GM23338 (cell line): ENCODE measurements around the gene SLC43A2. TPM values are rescaled to one million over a fixed set of nuclear protein-coding genes. Genes with fewer than 3 reads are reported as not detected.
A peak's percentile ranks its signal among the peaks of the same experiment; 100 is the strongest.

ENCODE experiments used
- ATAC-seq: fragments of 200-7000 bp; cut with Tn5 transposase; 3 replicates; pipeline ENCODE4 v1.9.1; 2020
- DNase-seq: peaks from one replicate; pipeline ENCODE4 v3.0.0-alpha.2; 2015; ENCODE audit warnings: low spot score
- H2AFZ ChIP-seq: fragments of 200-600 bp; sonication (generic); 2 replicates; pipeline ENCODE4 v1.8.0; 2016; ENCODE audit warnings: antibody characterized with exemption, mild to moderate bottlenecking, moderate library complexity
- H3F3A ChIP-seq: fragments of 200-600 bp; sonication (generic); replicated peaks from 2 replicates; pipeline ENCODE4 v1.8.0; 2017; ENCODE audit warnings: antibody characterized with exemption, mixed run types, low read depth
- H3K27ac ChIP-seq: fragments of 200-600 bp; sonication (generic); 2 replicates; pipeline ENCODE4 v1.6.1; 2016; ENCODE audit warnings: low read depth
- H3K27me3 ChIP-seq: fragments of 200-600 bp; sonication (generic); 2 replicates; pipeline ENCODE4 v1.8.0; 2016; ENCODE audit warnings: mild to moderate bottlenecking, mixed run types, moderate library complexity; ENCODE audit not compliant: insufficient read depth
- H3K36me3 ChIP-seq: fragments of 200-600 bp; sonication (generic); 2 replicates; pipeline ENCODE4 v1.8.0; 2016; ENCODE audit warnings: mild to moderate bottlenecking; ENCODE audit not compliant: insufficient read depth
- H3K4me1 ChIP-seq: fragments of 200-600 bp; sonication (generic); 2 replicates; pipeline ENCODE4 v1.8.0; 2016; ENCODE audit warnings: mild to moderate bottlenecking, moderate library complexity; ENCODE audit not compliant: insufficient read depth
- H3K4me2 ChIP-seq: fragments of 200-600 bp; sonication (generic); 2 replicates; pipeline ENCODE4 v1.7.1; 2017; ENCODE audit warnings: mixed run types
- H3K4me3 ChIP-seq: fragments of 200-600 bp; sonication (generic); 2 replicates; pipeline ENCODE4 v1.6.1; 2016; ENCODE audit warnings: mixed run types
- H3K79me2 ChIP-seq: fragments of 200-600 bp; sonication (generic); replicated peaks from 2 replicates; pipeline ENCODE4 v1.8.0; 2017; ENCODE audit warnings: mild to moderate bottlenecking; ENCODE audit not compliant: insufficient read depth
- H3K9me2 ChIP-seq: fragments of 200-600 bp; sonication (generic); 2 replicates; pipeline ENCODE4 v1.8.0; 2017; ENCODE audit not compliant: insufficient read depth
- H4K20me1 ChIP-seq: fragments of 200-600 bp; sonication (generic); replicated peaks from 2 replicates; pipeline ENCODE4 v1.8.0; 2017; ENCODE audit warnings: mild to moderate bottlenecking; ENCODE audit not compliant: insufficient read depth
- H3K27ac Mint-ChIP-seq: 2 replicates; pipeline ENCODE4 v1.8.0; 2020; ENCODE audit warnings: inconsistent platforms, mild to moderate bottlenecking, moderate library complexity, mixed read lengths
- H3K27me3 Mint-ChIP-seq: 3 replicates; pipeline ENCODE4 v1.8.0; 2022; ENCODE audit warnings: low read depth, mild to moderate bottlenecking, moderate library complexity, mixed read lengths, inconsistent platforms; ENCODE audit not compliant: insufficient read depth, poor library complexity
- H3K36me3 Mint-ChIP-seq: 3 replicates; pipeline ENCODE4 v1.8.0; 2021; ENCODE audit warnings: low read depth, mild to moderate bottlenecking, inconsistent platforms, moderate library complexity, mixed read lengths
- H3K4me1 Mint-ChIP-seq: 3 replicates; pipeline ENCODE4 v1.8.0; 2020; ENCODE audit warnings: mild to moderate bottlenecking, inconsistent platforms, mixed read lengths
- H3K4me3 Mint-ChIP-seq: 3 replicates; pipeline ENCODE4 v1.8.0; 2021; ENCODE audit warnings: moderate library complexity, mild to moderate bottlenecking, inconsistent platforms, mixed read lengths
- H3K9me3 Mint-ChIP-seq: 3 replicates; pipeline ENCODE4 v1.8.0; 2020; ENCODE audit warnings: moderate library complexity, mild to moderate bottlenecking, inconsistent platforms, mixed read lengths
- CREB1 ChIP-seq: fragments of 250-450 bp; sonication (Bioruptor Pico); IDR thresholded peaks from 2 replicates; pipeline ENCODE4 v1.5.0; 2020; ENCODE audit warnings: low read depth, mild to moderate bottlenecking, moderate library complexity
- ETS1 ChIP-seq: IDR thresholded peaks from 2 replicates; pipeline ENCODE4 v1.6.1; 2016; ENCODE audit warnings: antibody characterized with exemption
- EZH2 ChIP-seq: fragments of 200-600 bp; sonication (generic); IDR thresholded peaks from one replicate; pipeline ENCODE4 v1.8.0; 2017; ENCODE audit warnings: antibody characterized with exemption, mild to moderate bottlenecking, low read depth; ENCODE audit not compliant: unreplicated experiment
- JUNB ChIP-seq: IDR thresholded peaks from one replicate; pipeline ENCODE4 v1.6.1; 2016; ENCODE audit warnings: antibody characterized with exemption; ENCODE audit not compliant: unreplicated experiment
- NANOG ChIP-seq: IDR thresholded peaks from 2 replicates; pipeline ENCODE4 v1.6.1; 2016; ENCODE audit warnings: antibody characterized with exemption, borderline replicate concordance
- POLR2AphosphoS5 ChIP-seq: IDR thresholded peaks from 2 replicates; pipeline ENCODE4 v1.6.1; 2016; ENCODE audit warnings: antibody characterized with exemption, low read depth
- REST ChIP-seq: IDR thresholded peaks from one replicate; pipeline ENCODE4 v1.6.1; 2018; ENCODE audit warnings: antibody characterized with exemption; ENCODE audit not compliant: unreplicated experiment
- ZNF114 ChIP-seq: fragments of 250-450 bp; sonication (Bioruptor Pico); IDR thresholded peaks from 2 replicates; pipeline ENCODE4 v1.5.0; 2020; ENCODE audit warnings: mild to moderate bottlenecking, moderate library complexity
- ZNF331 ChIP-seq: fragments of 250-450 bp; sonication (Bioruptor Pico); IDR thresholded peaks from 2 replicates; pipeline ENCODE4 v1.5.0; 2020; ENCODE audit warnings: low read depth, mild to moderate bottlenecking, moderate library complexity
- polyA plus RNA-seq: library from polyadenylated mRNA; unstranded; fragments of >200 nt; fragmentation: Nextera tagmentation; extraction: Ambion mirVana; gene quantifications from 2 replicates; pipeline ENCODE4 v1.2.1, GENCODE V29; 2016
- total RNA-seq: library from RNA; depleted of rRNA; stranded (reverse); fragments of >200 nt; shearing (Covaris generic); gene quantifications from 2 replicates; pipeline ENCODE4 v1.2.3, GENCODE V29; 2014

SLC43A2 gene
- total and polyA plus RNA-seq, 2 experiments from 2014 or later: 2.2 to 9.8 TPM

GRCh38 chr17:1605681-1606351 is 22.8 kb downstream of the SLC43A2 start:
- peaks cover 10% of the 10 kb centered on the region for H3K9me3 Mint-ChIP-seq
- peaks cover 12% of the 10 kb centered on the region for H3K27me3 Mint-ChIP-seq
- H4K20me1 ChIP-seq: no peaks in the 10 kb centered on the region
- H3F3A ChIP-seq: no peaks in the 10 kb centered on the region
- ATAC-seq (no peak), DNase-seq (no peak)
- peaks cover 12% of the 10 kb centered on the region for H3K36me3 Mint-ChIP-seq
- no peak overlapping the region for H3K27ac ChIP-seq
- H2AFZ ChIP-seq: no peak overlapping the region
- H3K4me3 ChIP-seq: no peak overlapping the region
- no peaks in the 10 kb centered on the region for H3K36me3 ChIP-seq
- no peaks in the 10 kb centered on the region for H3K9me2 ChIP-seq
- TF ChIP-seq NANOG: no peak
- TF ChIP-seq JUNB: no peak
- H3K4me3 Mint-ChIP-seq: no peak overlapping the region
- peaks cover 10% of the 10 kb centered on the region for H3K4me1 Mint-ChIP-seq
- H3K4me1 ChIP-seq: peaks cover 8% of the 10 kb centered on the region
- H3K27ac Mint-ChIP-seq: no peak overlapping the region; the same call in 1 of the 2 replicates
- H3K4me2 ChIP-seq: no peak overlapping the region
- no peaks in the 10 kb centered on the region for H3K79me2 ChIP-seq
- H3K27me3 ChIP-seq: no peaks in the 10 kb centered on the region

GRCh38 chr17:1604831-1605528 is 23.7 kb downstream of the SLC43A2 start:
- Histone ChIP-seq H3K4me2 (peak overlapping the region; percentile 55; the same call in 1 of the 2 replicates), H3K9me2 (no peaks in the 10 kb centered on the region), H3K36me3 (no peaks in the 10 kb centered on the region), H3K27ac (no peak overlapping the region), H3K27me3 (no peaks in the 10 kb centered on the region), H2AFZ (peak overlapping the region; percentile 88), H3K79me2 (no peaks in the 10 kb centered on the region), H3K4me3 (no peak overlapping the region), H3K4me1 (peaks cover 8% of the 10 kb centered on the region), H4K20me1 (no peaks in the 10 kb centered on the region), H3F3A (no peaks in the 10 kb centered on the region)
- H3K9me3 Mint-ChIP-seq: peaks cover 10% of the 10 kb centered on the region
- peak overlapping the region; percentile 50 for H3K4me3 Mint-ChIP-seq
- no peak overlapping the region for H3K27ac Mint-ChIP-seq
- TF ChIP-seq ETS1: no peak
- no peak for TF ChIP-seq JUNB
- TF ChIP-seq ZNF114 (CRISPR knock-in tag): no peak
- no peak for TF ChIP-seq EZH2
- TF ChIP-seq NANOG: no peak
- TF ChIP-seq POLR2AphosphoS5: no peak
- no peak for TF ChIP-seq REST
- no peak for TF ChIP-seq ZNF331
- no peak for TF ChIP-seq CREB1 (CRISPR knock-in tag)
- peaks cover 10% of the 10 kb centered on the region for H3K4me1 Mint-ChIP-seq
- peaks cover 12% of the 10 kb centered on the region for H3K27me3 Mint-ChIP-seq
- peak; percentile 79 for ATAC-seq
- peak; percentile 49 for DNase-seq
- peaks cover 12% of the 10 kb centered on the region for H3K36me3 Mint-ChIP-seq
